ENCODE results near the gene NEUROD2.

The NEUROD2 gene

GRCh38 chr17:39634384-39634871 is 26.7 kb upstream of the NEUROD2 start:
- DNase-seq = no peak

GRCh38 chr17:39633570-39634183 is 26.0 kb upstream of the NEUROD2 start:
- DNase-seq = no peak

DNA sequence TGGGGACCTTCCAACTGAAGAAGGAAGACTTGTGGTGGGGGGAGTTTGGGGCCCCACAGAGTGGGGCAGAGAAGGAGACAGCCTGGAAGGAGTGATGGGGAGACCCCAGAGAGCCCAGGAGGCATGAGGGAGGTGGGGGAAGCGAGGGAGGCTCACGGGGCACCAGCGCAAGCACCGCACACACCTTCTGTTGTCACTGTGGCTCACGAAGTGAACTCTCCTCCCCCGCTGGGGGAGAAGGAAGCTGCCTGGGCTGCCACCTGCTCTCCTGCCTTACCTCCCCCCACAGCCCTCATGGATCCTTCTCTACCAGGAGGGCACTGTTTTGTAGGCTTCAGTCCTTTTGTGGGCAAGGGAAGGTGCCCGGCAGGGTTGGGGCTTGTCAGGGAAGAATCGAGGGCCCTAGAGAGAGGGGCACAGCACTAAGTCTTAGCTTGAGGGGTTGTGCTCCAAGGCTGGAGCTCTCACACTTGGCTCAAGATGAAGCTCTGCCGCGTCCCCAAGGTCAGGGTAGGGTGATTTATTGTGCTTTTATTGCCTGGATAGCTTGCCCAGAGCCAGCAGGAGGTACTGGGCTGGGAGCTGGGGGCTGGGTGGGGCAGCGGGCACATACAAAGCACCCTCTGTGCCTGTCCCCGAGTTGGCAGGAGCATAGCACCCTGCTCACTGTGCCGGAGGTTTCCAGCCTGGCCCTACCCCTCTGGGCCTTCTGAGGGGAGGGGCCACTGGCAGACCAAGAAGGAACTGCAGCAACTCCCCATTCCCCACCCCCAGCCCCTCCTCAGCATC is 24.6 kb upstream of the NEUROD2 start:
- no peak for DNase-seq

DNA sequence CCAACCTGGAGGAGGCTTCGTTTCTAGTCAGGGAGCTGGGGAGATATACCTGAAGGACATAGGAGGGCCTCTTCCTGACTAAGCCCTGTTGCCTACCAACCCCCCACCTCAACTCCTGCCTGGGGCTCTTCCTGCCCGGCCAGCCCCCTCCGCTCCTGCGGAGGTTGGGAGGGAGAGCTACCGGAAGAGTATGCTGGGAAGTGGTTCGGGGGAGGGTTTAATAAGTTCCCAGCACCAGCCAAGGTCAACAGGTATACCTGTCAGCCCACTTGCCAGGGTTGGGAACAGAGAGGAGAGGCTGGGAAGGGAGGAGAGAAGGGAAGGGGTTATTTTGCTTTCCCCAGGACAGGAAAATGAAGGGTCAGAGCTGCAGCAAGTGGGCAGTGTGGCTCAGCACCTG is 23.7 kb upstream of the NEUROD2 start:
- no peak for DNase-seq

DNA sequence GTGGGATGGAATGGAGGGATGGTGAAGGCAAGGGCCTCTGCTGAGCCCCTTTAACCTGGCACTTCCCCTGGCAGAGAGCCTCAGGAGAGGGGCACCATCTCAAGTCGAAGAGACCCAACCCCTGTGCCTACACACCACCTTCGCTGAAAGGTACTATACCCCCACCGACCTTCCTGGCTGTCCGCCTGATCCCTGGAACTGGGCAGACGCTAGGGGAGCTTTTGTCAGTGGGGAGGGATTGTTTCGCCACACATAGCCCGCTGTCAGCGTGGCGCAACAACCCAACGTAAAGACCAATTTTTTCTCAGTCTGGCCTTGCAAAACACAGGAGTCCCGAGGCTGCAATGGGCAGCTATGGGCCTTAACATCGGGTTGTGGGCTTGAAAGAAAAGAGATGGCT is 22.2 kb upstream of the NEUROD2 start:
- no peak for DNase-seq

DNA sequence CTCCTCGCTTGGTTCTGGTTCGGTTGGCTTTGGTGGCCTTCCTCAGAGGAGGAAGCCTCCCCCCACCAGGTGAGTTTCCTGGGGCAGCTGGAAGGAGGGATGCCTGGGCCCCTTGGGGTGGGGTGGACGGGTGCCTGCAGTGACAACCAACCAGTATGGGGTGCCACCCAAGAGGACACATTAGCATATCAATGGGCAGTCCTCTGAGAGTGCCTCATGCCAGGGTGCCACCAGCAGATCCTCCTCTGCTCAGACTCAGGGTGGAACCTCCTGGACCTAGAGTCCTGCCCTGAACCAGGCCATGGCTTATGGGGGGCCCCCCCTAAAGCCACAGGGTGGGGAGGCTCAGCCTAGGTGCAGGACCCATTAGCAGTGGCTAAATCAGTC is 21.8 kb upstream of the NEUROD2 start:
- DNase-seq = no peak

DNA sequence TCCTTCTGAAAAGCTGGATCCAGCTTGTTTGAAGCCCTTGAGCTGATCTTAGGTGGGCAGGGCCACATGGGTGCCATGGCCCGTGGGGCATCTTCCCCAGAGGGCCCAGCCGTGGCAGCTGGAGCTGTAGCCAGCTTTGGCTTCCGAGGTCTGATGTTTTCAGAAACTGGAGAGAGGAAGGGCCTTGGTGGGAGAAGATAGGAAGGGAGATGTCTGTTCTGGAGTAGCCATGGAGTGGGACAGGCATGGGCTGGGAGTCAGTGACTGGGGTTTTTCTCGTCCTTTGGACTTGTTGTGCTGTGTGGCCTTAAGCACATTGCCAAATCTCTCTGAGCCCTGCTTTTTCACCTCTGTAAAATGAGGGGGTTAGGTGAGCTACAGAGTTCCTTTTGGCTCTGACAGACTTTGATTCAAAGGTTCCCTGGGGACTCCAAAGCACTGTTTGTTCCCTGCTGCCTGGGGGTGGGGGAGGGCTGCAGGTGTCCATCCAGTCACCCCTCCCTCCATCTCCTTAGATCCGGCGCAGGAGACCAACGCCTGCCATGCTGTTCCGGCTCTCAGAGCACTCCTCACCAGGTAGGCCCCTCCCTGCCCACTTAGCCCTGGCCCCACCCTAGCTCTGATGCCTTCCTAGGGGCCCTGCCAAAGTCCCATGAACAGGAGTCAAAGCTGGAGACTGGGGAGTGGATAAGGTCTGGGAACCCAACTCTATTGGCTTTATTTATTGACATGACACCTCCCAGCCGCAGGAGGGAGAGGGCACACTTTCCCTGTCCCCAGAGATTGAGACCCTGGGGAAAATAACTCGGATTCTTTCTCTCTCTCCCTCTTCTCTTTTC is 21.2 kb upstream of the NEUROD2 start:
- DNase-seq = no peak

DNA sequence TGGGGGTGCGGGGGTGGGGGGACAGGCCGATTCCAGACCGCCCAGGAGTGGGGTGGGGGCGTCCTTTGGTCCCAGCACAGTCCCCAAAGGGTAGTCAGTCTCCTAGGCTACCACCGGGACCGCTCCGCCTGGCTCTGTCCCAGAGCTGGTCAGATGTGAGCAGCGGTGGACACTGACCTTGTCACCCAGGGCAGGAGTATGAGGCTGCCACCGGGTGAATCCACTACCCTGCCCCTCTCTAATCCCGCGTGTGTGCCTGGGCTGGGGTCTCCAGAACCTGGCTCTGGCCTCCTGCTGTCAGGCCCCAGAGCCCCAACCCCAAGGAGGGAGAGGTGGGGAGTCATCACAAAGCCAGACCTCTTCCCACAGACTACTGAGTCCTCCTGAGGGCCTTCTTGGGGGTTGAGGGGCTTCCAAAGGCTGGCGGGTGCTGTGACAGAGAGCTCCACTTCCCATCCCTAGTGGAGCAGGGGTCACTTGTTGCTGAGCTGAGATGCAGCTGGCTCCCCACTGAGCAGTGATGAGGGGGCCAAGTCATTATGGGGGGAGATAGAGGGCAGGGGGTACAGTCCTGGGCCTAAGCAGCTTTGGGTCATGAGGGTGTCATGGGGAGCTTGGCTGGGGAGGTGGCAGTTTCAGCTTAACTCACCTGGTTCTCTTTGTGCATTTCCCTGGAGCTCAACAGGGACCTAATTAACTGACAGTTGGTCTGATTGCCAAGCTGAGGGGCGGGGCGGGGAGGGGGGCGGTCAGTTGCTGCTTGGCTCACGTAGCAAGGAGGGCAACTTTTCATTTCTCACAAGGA is 20.2 kb upstream of the NEUROD2 start:
- no peak for DNase-seq

GRCh38 chr17:39627047-39627711 is 19.5 kb upstream of the NEUROD2 start:
- DNase-seq = no peak

DNA sequence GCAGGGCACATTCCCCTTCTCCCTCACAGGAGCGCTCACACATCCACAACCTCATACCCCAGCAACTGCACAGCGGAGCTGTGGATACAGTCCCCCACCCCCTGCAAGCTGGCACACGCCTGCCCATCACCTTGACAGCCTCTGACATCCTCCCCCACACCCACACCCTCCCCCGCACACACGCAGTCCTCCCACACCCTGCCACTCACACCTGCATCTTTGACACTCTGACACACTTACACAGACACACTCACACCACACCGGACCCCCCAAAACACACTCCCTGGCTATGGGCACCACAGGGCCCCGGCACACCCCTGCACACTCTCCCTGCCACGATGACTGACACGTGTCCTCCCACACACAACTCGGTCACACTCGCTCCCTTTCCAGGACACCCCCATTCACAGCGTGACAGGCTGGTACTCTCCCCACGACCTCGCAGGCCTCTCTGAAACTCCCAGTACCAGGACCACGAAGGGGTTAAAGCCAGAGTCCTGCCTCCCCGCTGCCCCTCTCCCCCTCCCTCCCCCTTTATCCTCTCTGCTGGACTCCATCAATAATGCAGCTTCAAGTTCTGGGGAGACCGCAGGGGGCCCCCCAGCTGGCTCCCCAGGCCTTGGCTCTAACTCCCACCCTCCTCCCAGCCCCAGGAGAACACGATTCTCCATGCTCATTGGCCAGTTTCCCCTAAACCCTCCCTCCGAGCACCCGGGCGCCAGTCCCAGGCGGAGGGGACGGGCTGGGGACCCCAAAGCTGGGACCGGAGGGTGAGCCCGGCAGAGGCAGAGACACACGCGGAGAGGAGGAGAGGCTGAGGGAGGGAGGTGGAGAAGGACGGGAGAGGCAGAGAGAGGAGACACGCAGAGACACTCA is 18.7 kb upstream of the NEUROD2 start, which contains the start of gene PPP1R1B:
PPP1R1B (plus strand) TSS at position 782 of the 876 bp plus-strand sequence. CDS start 441 bp downstream, outside the sequence.
- no peak for DNase-seq

DNA sequence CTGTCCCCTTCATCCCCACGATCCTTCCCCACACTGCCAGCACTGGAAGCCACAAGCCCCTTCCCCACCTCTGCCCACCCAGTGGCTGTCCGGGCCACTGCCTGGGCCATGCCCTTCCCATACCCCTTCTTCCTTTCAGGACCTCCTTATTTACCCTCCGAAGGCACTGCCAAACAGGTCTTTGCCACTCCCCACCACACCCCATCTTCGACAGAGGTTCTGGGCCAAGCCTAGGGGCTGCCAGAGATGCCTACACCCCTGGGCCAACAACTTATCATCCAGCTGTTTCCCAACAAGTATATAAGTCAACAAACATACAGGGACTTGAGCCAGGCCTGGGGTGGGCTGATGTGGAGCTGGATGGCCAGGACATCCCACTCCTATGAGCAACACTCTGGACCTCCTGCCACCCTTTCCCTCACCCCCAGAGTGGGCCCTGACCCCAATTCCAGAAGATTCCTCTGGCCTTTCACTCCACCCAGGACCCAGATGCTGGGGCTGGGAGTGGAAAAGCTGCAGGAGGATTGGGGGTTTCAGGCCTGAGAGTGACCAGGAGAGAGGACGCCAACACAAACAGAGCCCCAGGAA is 17.6 kb upstream of the NEUROD2 start:
- DNase-seq = no peak

DNA sequence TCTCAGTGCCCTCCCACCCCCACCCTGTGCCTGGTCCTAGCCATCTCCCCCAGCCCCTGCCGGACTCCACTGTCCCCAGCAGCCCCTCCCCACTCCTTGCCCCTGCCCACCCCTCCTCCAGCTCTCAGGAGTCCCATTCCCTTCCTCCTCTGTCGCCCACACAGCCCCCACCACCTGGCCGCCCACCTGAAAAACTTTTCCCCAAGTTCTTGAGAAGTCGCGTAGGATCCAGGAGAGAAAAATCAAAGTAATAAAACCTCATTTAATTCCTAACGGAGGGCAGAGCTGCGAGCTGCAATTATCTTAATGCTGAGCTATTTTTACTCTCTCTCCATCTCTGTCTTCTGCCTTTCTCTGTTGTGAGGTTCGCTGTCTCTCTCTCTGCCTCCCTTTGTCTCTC is 16.6 kb upstream of the NEUROD2 start:
- no peak for DNase-seq

- DNase-seq = peak; percentile 86
Measured at GRCh38 chr17:39623356-39623950, 15.7 kb upstream of the NEUROD2 start.

DNA sequence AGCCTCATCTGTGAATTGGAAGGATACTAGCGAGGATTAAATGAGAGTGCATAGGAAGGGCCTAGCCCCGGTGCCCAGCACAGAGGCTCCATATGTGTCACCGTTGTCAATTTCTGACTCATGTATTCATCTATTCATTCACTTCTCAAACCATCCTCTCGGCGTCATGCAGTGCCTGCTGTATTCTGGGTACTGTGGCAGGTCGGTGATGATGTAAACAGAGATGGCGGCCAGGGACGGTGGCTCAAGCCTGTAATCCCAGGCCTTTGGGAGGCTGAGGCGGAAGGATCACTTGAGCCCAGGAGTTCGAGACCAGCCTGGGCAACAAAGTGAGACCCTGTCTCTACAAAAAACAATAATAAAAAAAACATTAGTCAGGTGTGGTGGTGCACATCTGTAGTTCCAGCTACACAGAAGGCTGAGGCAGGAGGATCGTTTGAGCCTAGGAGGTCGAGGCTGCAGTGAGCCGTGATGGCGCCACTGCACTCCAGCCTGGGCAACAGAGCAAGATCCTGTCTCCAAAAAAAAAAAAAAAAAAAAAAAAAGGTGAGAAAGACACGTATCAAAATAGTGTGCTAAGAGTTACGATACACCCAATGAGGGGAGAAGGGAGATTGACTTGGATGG is 14.8 kb upstream of the NEUROD2 start:
- DNase-seq = no peak

DNA sequence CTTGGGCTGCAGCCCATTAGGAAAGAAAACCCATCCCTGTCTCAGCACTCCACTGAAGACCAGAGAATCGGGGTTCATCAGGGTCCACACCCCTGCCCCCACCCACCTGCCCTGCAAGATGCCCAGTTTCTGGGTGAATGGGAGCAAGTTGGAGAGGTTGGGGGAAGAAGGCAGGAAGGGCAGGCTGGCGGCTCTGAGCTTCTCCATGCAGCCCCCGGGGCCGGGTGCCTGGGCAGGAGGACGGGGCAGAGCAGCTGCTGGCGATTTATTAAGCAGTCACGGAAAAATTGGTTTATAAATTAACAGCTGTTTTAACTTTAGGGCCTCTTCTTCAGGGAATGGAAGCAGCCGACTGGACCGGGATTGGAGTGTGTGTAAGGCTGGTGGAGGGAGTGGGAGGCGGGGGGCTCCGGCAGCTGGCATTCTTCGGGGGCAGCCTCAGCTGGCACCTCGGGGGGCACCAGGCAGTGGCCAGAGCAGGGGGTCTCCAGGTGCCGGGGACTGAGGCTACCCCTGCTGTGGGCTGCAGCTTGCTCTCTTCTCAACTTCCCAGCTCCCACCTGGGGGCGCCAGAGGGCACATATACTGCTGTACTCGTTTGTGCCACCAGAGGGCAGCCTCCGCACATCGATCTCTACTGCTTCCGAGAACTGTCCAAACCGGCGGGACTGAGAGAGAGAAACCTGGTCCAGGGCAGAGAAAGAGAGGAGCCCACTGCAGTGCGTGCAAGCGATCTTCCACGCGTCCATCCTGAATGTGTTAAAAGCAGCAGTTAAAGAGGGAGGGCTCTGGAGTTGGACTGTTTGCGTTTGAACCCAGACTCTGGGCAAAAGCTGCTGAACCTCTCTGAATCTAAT is 14.0 kb upstream of the NEUROD2 start:
- DNase-seq = peak; percentile 95

DNA sequence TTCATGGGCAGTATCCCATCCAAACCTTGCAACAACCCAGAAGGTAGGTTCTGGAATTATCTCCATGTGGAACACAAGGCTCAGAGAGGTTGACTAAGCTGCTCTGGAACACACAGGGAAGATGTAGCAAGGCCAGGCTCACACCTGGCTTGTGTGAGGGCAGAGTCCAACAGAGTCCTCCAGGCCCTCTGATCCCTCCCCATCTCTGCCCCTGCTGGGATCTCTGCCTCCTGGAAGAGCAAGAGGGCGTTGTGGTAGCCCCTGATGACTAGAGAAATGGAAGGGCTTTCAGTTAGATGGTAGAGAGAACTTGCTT is 12.0 kb upstream of the NEUROD2 start:
- DNase-seq = no peak

GRCh38 chr17:39618956-39619785 is 11.5 kb upstream of the NEUROD2 start:
- no peak for DNase-seq

Measured in right forelimb (tissue), 1 donor.